Measurements from ENCODE around the gene CHST11. TPM values are rescaled to one million over a fixed set of nuclear protein-coding genes. Genes with fewer than 3 reads are reported as not detected.

The CHST11 gene
- total RNA-seq, 1 experiment from 2014 or later: 6.7 TPM

GRCh38 chr12:104615048-104615561 lies 158.4 kb downstream of the CHST11 start:
- Histone ChIP-seq H2BK20ac (ENCODE audit: low read depth, low read length, poor library complexity, severe bottlenecking) (no peak overlapping the region), H2BK5ac (ENCODE audit: insufficient read length, low read length) (no peak overlapping the region), H3K27me3 (ENCODE audit: insufficient read depth, low read length) (no peaks in the 10 kb centered on the region), H4K8ac (replicated peaks; ENCODE audit: insufficient read length, low read depth, low read length) (no peak overlapping the region), H3T11ph (ENCODE audit: low read length) (no peak overlapping the region), H3K4me1 (ENCODE audit: insufficient read depth, low read length) (no peaks in the 10 kb centered on the region), H2BK12ac (ENCODE audit: insufficient read length, low read depth, low read length) (no peak overlapping the region), H4K91ac (ENCODE audit: insufficient read length, low read depth, low read length) (no peak overlapping the region), H2AK5ac (ENCODE audit: insufficient read length, low read length) (no peak overlapping the region), H3K23me2 (ENCODE audit: insufficient read length, low read depth, low read length, poor library complexity, severe bottlenecking) (no peaks in the 10 kb centered on the region), H2BK15ac (ENCODE audit: low read depth, low read length) (no peak overlapping the region), H4K20me1 (ENCODE audit: control insufficient read depth, insufficient read depth, insufficient read length) (no peaks in the 10 kb centered on the region), H3K9me3 (ENCODE audit: control insufficient read depth, low read depth, low read length) (no peaks in the 10 kb centered on the region), H3K79me1 (ENCODE audit: insufficient read depth, low read depth, low read length, poor library complexity, severe bottlenecking) (no peaks in the 10 kb centered on the region), H3K79me2 (ENCODE audit: insufficient read depth, low read length) (no peaks in the 10 kb centered on the region), H2AFZ (ENCODE audit: low read length) (no peak overlapping the region), H4K5ac (ENCODE audit: insufficient read length, low read depth, low read length) (no peak overlapping the region), H3K9ac (ENCODE audit: extremely low read depth, insufficient read length, low read length) (no peak overlapping the region), H3K18ac (ENCODE audit: insufficient read length, low read depth, low read length) (no peak overlapping the region), H3K4ac (ENCODE audit: low read depth, low read length) (no peak overlapping the region), H3K4me2 (ENCODE audit: insufficient read depth, insufficient read length, low read length) (no peak overlapping the region), H3K14ac (ENCODE audit: insufficient read depth, low read length) (no peak overlapping the region; the same call in 1 of the 2 replicates), H3K27ac (ENCODE audit: insufficient read length, low read depth, low read length) (no peak overlapping the region), H2BK120ac (ENCODE audit: low read depth, low read length, poor library complexity, severe bottlenecking) (no peak overlapping the region), H3K23ac (ENCODE audit: insufficient read length, low read depth, low read length) (no peak overlapping the region), H3K56ac (ENCODE audit: insufficient read length, low read depth, low read length) (no peak overlapping the region)
- no peak for DNase-seq
- Mint-ChIP-seq H3K27me3 (ENCODE audit: low read depth) (no peaks in the 10 kb centered on the region; the same call in 1 of the 2 replicates), H3K36me3 (ENCODE audit: insufficient read depth in 1 of 3, low read depth in 3 of 3) (no peaks in the 10 kb centered on the region), H3K4me1 (peaks cover 11 to 14% of the 10 kb centered on the region in 2 experiments; a peak in 3 of 4 replicates), H3K9me3 (no peaks in the 10 kb centered on the region), H3K27ac (0 out of 7 replicates have a peak overlapping the region, but pooled peaks of 1 of the 3 experiments have one; percentile 24), H3K4me3 (no peak overlapping the region)
- no peak for TF ChIP-seq CTCF (conservative IDR thresholded peaks at IDR 0.05)
- WGBS (ENCODE audit: extremely low coverage, insufficient read length, low lambda C conversion rate): no CpG with 5 or more reads among the region's 12 CpGs
